ENCODE measurements around the gene SLC25A1.

GRCh38 chr22:19128946-19129727 is 49.4 kb downstream of the SLC25A1 start:
- TF ChIP-seq EZH2 (IDR thresholded peaks at IDR 0.05; ENCODE audit: borderline replicate concordance, insufficient read depth, low read length, poor library complexity, severe bottlenecking), result no peak
- TF ChIP-seq CTCF (IDR thresholded peaks at IDR 0.05; ENCODE audit: poor library complexity, severe bottlenecking), result no peak
- TF ChIP-seq POLR2AphosphoS5 (IDR thresholded peaks at IDR 0.05), result no peak
- TF ChIP-seq REST (IDR thresholded peaks at IDR 0.05; ENCODE audit: borderline replicate concordance), result no peak
- TF ChIP-seq EP300 (conservative IDR thresholded peaks at IDR 0.05; ENCODE audit: poor library complexity, severe bottlenecking), result no peak
- TF ChIP-seq TAF1 (IDR thresholded peaks at IDR 0.05; ENCODE audit: low read depth), result no peak
- TF ChIP-seq RAD21 (conservative IDR thresholded peaks at IDR 0.05), result no peak

All from neural cell (in vitro differentiated cells).